ENCODE data around the gene AP4M1. TPM values are rescaled to one million over a fixed set of nuclear protein-coding genes. Genes with fewer than 3 reads are reported as not detected.

AP4M1 gene
- total and polyA plus RNA-seq, 9 of the 15 experiments (the other 6 are each of a cell fraction or from before 2014, with no cell fraction given): 1.3 to 30.9 (median 14.1) TPM

DNA sequence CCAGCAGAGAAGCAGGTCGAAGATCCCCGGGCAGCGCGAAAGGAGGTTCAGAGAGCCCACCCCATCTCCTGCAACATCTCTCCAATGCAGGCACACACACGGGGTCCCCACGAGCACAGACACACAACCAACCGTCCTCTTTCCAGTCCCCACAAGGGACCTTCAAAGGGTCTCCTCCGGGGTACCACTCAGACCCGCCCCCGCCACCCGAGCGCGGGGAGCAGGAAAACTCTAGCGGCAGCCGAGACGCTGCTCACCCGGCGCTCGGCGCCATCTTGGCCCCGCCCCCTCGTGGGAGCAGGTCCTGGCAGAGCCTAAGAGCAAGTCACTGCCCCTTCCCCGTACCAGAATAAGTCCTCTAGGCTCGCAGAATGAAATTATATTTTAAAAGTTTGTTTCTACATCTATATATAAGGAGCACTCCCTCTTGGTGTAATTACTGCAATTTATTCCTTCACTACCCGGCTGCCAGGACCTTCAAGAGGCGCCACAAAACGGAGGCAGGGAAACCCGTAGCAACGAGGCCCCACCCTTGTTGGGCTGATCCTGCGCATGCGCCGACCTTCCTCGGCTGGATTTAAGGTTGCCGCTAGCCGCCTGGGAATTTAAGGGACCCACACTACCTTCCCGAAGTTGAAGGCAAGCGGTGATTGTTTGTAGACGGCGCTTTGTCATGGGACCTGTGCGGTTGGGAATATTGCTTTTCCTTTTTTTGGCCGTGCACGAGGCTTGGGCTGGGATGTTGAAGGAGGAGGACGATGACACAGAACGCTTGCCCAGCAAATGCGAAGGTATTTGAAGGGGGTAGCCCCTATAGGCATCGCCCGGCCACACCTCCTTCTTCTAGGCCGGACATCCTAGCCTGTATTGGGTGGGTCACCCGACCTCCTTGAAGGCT, 17.9 kb downstream of the AP4M1 start, which contains the start of the genes CNPY4 and TAF6 (continued):
- TF ChIP-seq, protein P1, sequence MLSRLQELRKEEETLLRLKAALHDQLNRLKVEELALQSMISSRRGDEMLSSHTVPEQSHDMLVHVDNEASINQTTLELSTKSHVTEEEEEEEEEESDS (CRISPR knock-in tag; IDR thresholded peaks at IDR 0.05): no peak
- TF ChIP-seq PCBP1 (IDR thresholded peaks at IDR 0.05; ENCODE audit: low read depth, low read length, poor library complexity, severe bottlenecking) (no peak), MTA2 (IDR thresholded peaks at IDR 0.05; ENCODE audit: low read depth) (0 out of 2 replicates have a peak, but pooled peaks have one; percentile 10), ZNF23 (CRISPR knock-in tag; IDR thresholded peaks at IDR 0.05) (0 out of 2 replicates have a peak, but pooled peaks have one; percentile 65), POLR2A (conservative IDR thresholded peaks at IDR 0.05) (peak; percentile 93), ELF4 (CRISPR knock-in tag; IDR thresholded peaks at IDR 0.05) (peak; percentile 86; the same call in 1 of the 2 replicates), SMAD1 (IDR thresholded peaks at IDR 0.05; ENCODE audit: low read depth, low read length, partially characterized antibody) (no peak), TEAD2 (tag; IDR thresholded peaks at IDR 0.05) (no peak), SIX5 (IDR thresholded peaks at IDR 0.05; ENCODE audit: borderline replicate concordance in 1 of 2, insufficient read depth in 1 of 2, low read depth in 1 of 2, low read length in 2 of 2) (no peak), CHD1 (IDR thresholded peaks at IDR 0.05; ENCODE audit: low read length) (no peak), CBX1 (IDR thresholded peaks at IDR 0.05; ENCODE audit: low read depth) (peak; percentile 76; the same call in 1 of the 2 replicates), PTBP1 (IDR thresholded peaks at IDR 0.05; ENCODE audit: low read depth, low read length) (no peak), SRSF9 (IDR thresholded peaks at IDR 0.05; ENCODE audit: borderline replicate concordance, low read depth, low read length) (no peak), PHB (CRISPR knock-in tag; IDR thresholded peaks at IDR 0.05) (peak; percentile 77; the same call in 1 of the 2 replicates)
- TF ChIP-seq, protein P2, sequence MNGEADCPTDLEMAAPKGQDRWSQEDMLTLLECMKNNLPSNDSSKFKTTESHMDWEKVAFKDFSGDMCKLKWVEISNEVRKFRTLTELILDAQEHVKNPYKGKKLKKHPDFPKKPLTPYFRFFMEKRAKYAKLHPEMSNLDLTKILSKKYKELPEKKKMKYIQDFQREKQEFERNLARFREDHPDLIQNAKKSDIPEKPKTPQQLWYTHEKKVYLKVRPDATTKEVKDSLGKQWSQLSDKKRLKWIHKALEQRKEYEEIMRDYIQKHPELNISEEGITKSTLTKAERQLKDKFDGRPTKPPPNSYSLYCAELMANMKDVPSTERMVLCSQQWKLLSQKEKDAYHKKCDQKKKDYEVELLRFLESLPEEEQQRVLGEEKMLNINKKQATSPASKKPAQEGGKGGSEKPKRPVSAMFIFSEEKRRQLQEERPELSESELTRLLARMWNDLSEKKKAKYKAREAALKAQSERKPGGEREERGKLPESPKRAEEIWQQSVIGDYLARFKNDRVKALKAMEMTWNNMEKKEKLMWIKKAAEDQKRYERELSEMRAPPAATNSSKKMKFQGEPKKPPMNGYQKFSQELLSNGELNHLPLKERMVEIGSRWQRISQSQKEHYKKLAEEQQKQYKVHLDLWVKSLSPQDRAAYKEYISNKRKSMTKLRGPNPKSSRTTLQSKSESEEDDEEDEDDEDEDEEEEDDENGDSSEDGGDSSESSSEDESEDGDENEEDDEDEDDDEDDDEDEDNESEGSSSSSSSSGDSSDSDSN (IDR thresholded peaks at IDR 0.05; ENCODE audit: borderline replicate concordance in 1 of 2, low read depth in 2 of 2, low read length in 2 of 2): peak in 1 of 2 experiments; percentile 30; a peak in 1 of 4 replicates
- TF ChIP-seq, protein P3, sequence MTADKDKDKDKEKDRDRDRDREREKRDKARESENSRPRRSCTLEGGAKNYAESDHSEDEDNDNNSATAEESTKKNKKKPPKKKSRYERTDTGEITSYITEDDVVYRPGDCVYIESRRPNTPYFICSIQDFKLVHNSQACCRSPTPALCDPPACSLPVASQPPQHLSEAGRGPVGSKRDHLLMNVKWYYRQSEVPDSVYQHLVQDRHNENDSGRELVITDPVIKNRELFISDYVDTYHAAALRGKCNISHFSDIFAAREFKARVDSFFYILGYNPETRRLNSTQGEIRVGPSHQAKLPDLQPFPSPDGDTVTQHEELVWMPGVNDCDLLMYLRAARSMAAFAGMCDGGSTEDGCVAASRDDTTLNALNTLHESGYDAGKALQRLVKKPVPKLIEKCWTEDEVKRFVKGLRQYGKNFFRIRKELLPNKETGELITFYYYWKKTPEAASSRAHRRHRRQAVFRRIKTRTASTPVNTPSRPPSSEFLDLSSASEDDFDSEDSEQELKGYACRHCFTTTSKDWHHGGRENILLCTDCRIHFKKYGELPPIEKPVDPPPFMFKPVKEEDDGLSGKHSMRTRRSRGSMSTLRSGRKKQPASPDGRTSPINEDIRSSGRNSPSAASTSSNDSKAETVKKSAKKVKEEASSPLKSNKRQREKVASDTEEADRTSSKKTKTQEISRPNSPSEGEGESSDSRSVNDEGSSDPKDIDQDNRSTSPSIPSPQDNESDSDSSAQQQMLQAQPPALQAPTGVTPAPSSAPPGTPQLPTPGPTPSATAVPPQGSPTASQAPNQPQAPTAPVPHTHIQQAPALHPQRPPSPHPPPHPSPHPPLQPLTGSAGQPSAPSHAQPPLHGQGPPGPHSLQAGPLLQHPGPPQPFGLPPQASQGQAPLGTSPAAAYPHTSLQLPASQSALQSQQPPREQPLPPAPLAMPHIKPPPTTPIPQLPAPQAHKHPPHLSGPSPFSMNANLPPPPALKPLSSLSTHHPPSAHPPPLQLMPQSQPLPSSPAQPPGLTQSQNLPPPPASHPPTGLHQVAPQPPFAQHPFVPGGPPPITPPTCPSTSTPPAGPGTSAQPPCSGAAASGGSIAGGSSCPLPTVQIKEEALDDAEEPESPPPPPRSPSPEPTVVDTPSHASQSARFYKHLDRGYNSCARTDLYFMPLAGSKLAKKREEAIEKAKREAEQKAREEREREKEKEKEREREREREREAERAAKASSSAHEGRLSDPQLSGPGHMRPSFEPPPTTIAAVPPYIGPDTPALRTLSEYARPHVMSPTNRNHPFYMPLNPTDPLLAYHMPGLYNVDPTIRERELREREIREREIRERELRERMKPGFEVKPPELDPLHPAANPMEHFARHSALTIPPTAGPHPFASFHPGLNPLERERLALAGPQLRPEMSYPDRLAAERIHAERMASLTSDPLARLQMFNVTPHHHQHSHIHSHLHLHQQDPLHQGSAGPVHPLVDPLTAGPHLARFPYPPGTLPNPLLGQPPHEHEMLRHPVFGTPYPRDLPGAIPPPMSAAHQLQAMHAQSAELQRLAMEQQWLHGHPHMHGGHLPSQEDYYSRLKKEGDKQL (CRISPR knock-in tag; IDR thresholded peaks at IDR 0.05; ENCODE audit: borderline replicate concordance): no peak

Measured in K562 (cell line).